HepG2 (cell line): ENCODE measurements around the gene ZG16B. TPM values are rescaled to one million over a fixed set of nuclear protein-coding genes. Genes with fewer than 3 reads are reported as not detected.
A peak's percentile ranks its signal among the peaks of the same experiment; 100 is the strongest.

Experiments used
- GABPB1 ChIP-seq: IDR thresholded peaks from 2 replicates; pipeline ENCODE4 v1.6.1; 2016; ENCODE audit warnings: mild to moderate bottlenecking, missing genetic modification reagents, moderate library complexity, missing compliant biosample characterization
- HNF1A ChIP-seq, 2 experiments: sonication (generic) in 1 of 2; formaldehyde crosslinking in 1 of 2; IDR thresholded peaks; 2 replicates each; pipeline versions ENCODE4 v1.4.0 to v1.6.1; 2016 to 2020; ENCODE audit warnings: borderline replicate concordance in 1 of 2, low read depth in 1 of 2, mild to moderate bottlenecking in 1 of 2, missing genetic modification reagents in 1 of 2
- KLF16 ChIP-seq, 2 experiments: sonication (generic) in 1 of 2; formaldehyde crosslinking in 1 of 2; IDR thresholded peaks; 2 replicates each; pipeline versions ENCODE4 v1.6.1 to v1.8.0; 2016 to 2023; ENCODE audit warnings: missing genetic modification reagents in 2 of 2, missing compliant biosample characterization in 1 of 2
- LCORL ChIP-seq, 2 experiments: fragments of 450-650 bp in 1 of 2; sonication (generic) in 1 of 2; formaldehyde crosslinking in 1 of 2; IDR thresholded peaks; 2 replicates each; pipeline versions ENCODE4 v1.5.0 to v1.6.1; 2017 to 2020; ENCODE audit warnings: antibody characterized with exemption in 1 of 2, missing genetic modification reagents in 1 of 2
- MAZ ChIP-seq, 2 experiments: sonication (generic) in 1 of 2; formaldehyde crosslinking in 1 of 2; IDR thresholded peaks; 2 replicates each; pipeline versions ENCODE4 v1.5.0 to v1.6.1; 2012 to 2020; ENCODE audit warnings: low read depth in 2 of 2, mild to moderate bottlenecking in 2 of 2, borderline replicate concordance in 1 of 2, improper control_type of control experiment in 1 of 2, low read length in 1 of 2, missing genetic modification reagents in 1 of 2, moderate library complexity in 1 of 2
- MEIS1 ChIP-seq: sonication (generic); formaldehyde crosslinking; IDR thresholded peaks from 2 replicates; pipeline ENCODE4 v1.9.0; 2021; ENCODE audit warnings: mild to moderate bottlenecking, missing genetic modification reagents, moderate library complexity, borderline replicate concordance
- NFE2L1 ChIP-seq: sonication (generic); formaldehyde crosslinking; IDR thresholded peaks from 2 replicates; pipeline ENCODE4 v1.4.0; 2020; ENCODE audit warnings: missing genetic modification reagents, mild to moderate bottlenecking, borderline replicate concordance
- PAXIP1 ChIP-seq: sonication (generic); formaldehyde crosslinking; conservative IDR thresholded peaks from 2 replicates; pipeline ENCODE4 v1.4.0; 2020; ENCODE audit warnings: mild to moderate bottlenecking, missing genetic modification reagents, moderate library complexity
- PHF21A ChIP-seq: sonication (generic); formaldehyde crosslinking; IDR thresholded peaks from 2 replicates; pipeline ENCODE4 v1.5.0; 2020; ENCODE audit warnings: mild to moderate bottlenecking, missing genetic modification reagents
- PITX1 ChIP-seq: sonication (generic); formaldehyde crosslinking; IDR thresholded peaks from 2 replicates; pipeline ENCODE4 v1.5.1; 2020; ENCODE audit warnings: mild to moderate bottlenecking, missing genetic modification reagents
- REXO4 ChIP-seq: sonication (generic); formaldehyde crosslinking; IDR thresholded peaks from 2 replicates; pipeline ENCODE4 v1.8.0; 2022; ENCODE audit warnings: missing genetic modification reagents, mild to moderate bottlenecking, borderline replicate concordance
- SALL1 ChIP-seq: sonication (generic); formaldehyde crosslinking; IDR thresholded peaks from 2 replicates; pipeline ENCODE4 v1.8.0; 2022; ENCODE audit warnings: mild to moderate bottlenecking, missing genetic modification reagents
- SOX6 ChIP-seq, 2 experiments: fragments of 450-650 bp in 1 of 2; sonication (generic) in 1 of 2; formaldehyde crosslinking in 1 of 2; IDR thresholded peaks; 2 replicates each; pipeline versions ENCODE4 v1.4.0 to v1.6.1; 2017 to 2020; ENCODE audit warnings: antibody characterized with exemption in 1 of 2, mild to moderate bottlenecking in 1 of 2, missing genetic modification reagents in 1 of 2
- THAP11 ChIP-seq: IDR thresholded peaks from 2 replicates; pipeline ENCODE4 v1.6.1; 2016; ENCODE audit warnings: missing biosample characterization, missing genetic modification reagents
- ZFP90 ChIP-seq: sonication (generic); formaldehyde crosslinking; IDR thresholded peaks from 2 replicates; pipeline ENCODE4 v1.8.0; 2022; ENCODE audit warnings: missing genetic modification reagents, mild to moderate bottlenecking, inconsistent platforms, borderline replicate concordance
- ZFX ChIP-seq: sonication (generic); formaldehyde crosslinking; IDR thresholded peaks from 2 replicates; pipeline ENCODE4 v1.4.0; 2020; ENCODE audit warnings: mild to moderate bottlenecking, low read depth, missing genetic modification reagents, moderate library complexity
- ZNF12 ChIP-seq: sonication (generic); formaldehyde crosslinking; IDR thresholded peaks from 2 replicates; pipeline ENCODE4 v1.5.0; 2020; ENCODE audit warnings: missing genetic modification reagents
- ZNF350 ChIP-seq: sonication (generic); formaldehyde crosslinking; IDR thresholded peaks from 2 replicates; pipeline ENCODE4 v1.4.0; 2020; ENCODE audit warnings: mild to moderate bottlenecking, low read depth, missing genetic modification reagents, borderline replicate concordance
- ZNF580 ChIP-seq: IDR thresholded peaks from 2 replicates; pipeline ENCODE4 v1.6.1; 2016; ENCODE audit warnings: low read depth, borderline replicate concordance
- ZNF670 ChIP-seq: sonication (generic); formaldehyde crosslinking; IDR thresholded peaks from 2 replicates; pipeline ENCODE4 v1.8.0; 2022; ENCODE audit warnings: mild to moderate bottlenecking, missing genetic modification reagents, borderline replicate concordance
- polyA plus RNA-seq, 8 experiments: library from polyadenylated mRNA; depleted of rRNA in 3 of 8; stranded (reverse) in 7 of 8; unstranded in 1 of 8; fragments of >200 nt; fragmentation: Illumina TruSeq in 4 of 8; extraction: Trizol in 4 of 8; gene quantifications; 2 replicates each; pipeline versions ENCODE4 v1.2.1 to v1.2.3, GENCODE V29; 2011 to 2016; ENCODE audit warnings: low read depth in 4 of 8, missing spikeins in 1 of 8, mixed read lengths in 1 of 8; ENCODE audit not compliant: insufficient read depth in 1 of 8
- total RNA-seq, 5 experiments: library from RNA; depleted of rRNA; stranded (reverse); fragments of >200 nt; fragmentation: Illumina TruSeq; extraction: Trizol; gene quantifications; 2 replicates each; pipeline ENCODE4 v1.2.3, GENCODE V29; 2016; ENCODE audit warnings: low read depth in 1 of 5

Gene ZG16B
- total and polyA plus RNA-seq, 2 of the 13 experiments (the other 11 are each of a cell fraction or from before 2014, with no cell fraction given): 1.5 to 11.3 TPM

GRCh38 chr16:2838928-2839327 lies 8.8 kb downstream of the ZG16B start (continued):
- TF ChIP-seq ZNF670 (no peak), MEIS1 (0 out of 2 replicates have a peak, but pooled peaks have one; percentile 30), ZNF580 (no peak), MAZ (IDR thresholded peaks at IDR 0.05; ENCODE audit: borderline replicate concordance, low read depth, low read length) (no peak), MAZ (CRISPR knock-in tag; IDR thresholded peaks at IDR 0.05; ENCODE audit: low read depth) (0 out of 2 replicates have a peak, but pooled peaks have one; percentile 15), PITX1 (CRISPR knock-in tag) (peak; percentile 66; the same call in 1 of the 2 replicates), NFE2L1 (CRISPR knock-in tag) (no peak), GABPB1 (peak; percentile 75), KLF16 (CRISPR knock-in tag; IDR thresholded peaks at IDR 0.05) (no peak), SOX6 (IDR thresholded peaks at IDR 0.05) (no peak), SOX6 (CRISPR knock-in tag; IDR thresholded peaks at IDR 0.05) (peak; percentile 53), LCORL (IDR thresholded peaks at IDR 0.05) (no peak), LCORL (CRISPR knock-in tag; IDR thresholded peaks at IDR 0.05) (peak; percentile 80), ZFX (peak; percentile 67), HNF1A (IDR thresholded peaks at IDR 0.05; ENCODE audit: low read depth) (no peak), HNF1A (CRISPR knock-in tag; IDR thresholded peaks at IDR 0.05; ENCODE audit: borderline replicate concordance) (peak; percentile 38; the same call in 1 of the 2 replicates), ZNF350 (peak; percentile 81), THAP11 (peak; percentile 49; the same call in 1 of the 2 replicates), ZNF12 (CRISPR knock-in tag) (0 out of 2 replicates have a peak, but pooled peaks have one; percentile 16), ZFP90 (CRISPR knock-in tag) (0 out of 2 replicates have a peak, but pooled peaks have one; percentile 33), PAXIP1 (CRISPR knock-in tag) (no peak), SALL1 (CRISPR knock-in tag) (peak; percentile 40; the same call in 1 of the 2 replicates), REXO4 (CRISPR knock-in tag) (no peak), PHF21A (peak; percentile 48; the same call in 1 of the 2 replicates)
